Pancreas (tissue), 10 donors: ENCODE data around the gene MED15. TPM values are rescaled to one million over a fixed set of nuclear protein-coding genes. Genes with fewer than 3 reads are reported as not detected.
"Not testable (repeated sequence)": the region's sequence is repeated elsewhere in the genome, so short reads cannot be mapped to it uniquely, and the experiment has no call there.

Experiments used
- ATAC-seq, 4 donors: fragments of 200-7000 bp; cut with Tn5 transposase; one replicate each; pipeline versions ENCODE4 v1.8.0 to v1.9.1; 2020; ENCODE audit warnings: mild to moderate bottlenecking in 4 of 4, moderate library complexity in 4 of 4
- DNase-seq, 6 donors: peaks; one replicate each; pipeline ENCODE4 v3.0.0-alpha.2; 2020
- FAIRE-seq: peaks from 2 replicates; lab custom pipeline; 2012; peaks lifted over from hg19 to GRCh38; lab: Jason Lieb, UNC
- H3K27ac ChIP-seq, 4 donors: fragments of 200-600 bp; sonication (generic); 1 replicate in 3 of 4; 2 replicates in 1 of 4; pipeline versions ENCODE4 v1.5.0 to v1.8.0; 2020
- H3K27me3 ChIP-seq, 4 donors: fragments of 200-600 bp; one replicate each; pipeline ENCODE4 v1.8.0; 2021
- H3K36me3 ChIP-seq, 3 donors: fragments of 200-600 bp; sonication (generic) in 1 of 3; one replicate each; pipeline versions ENCODE4 v1.5.0 to v1.8.0; 2020 to 2021
- H3K4me1 ChIP-seq, 3 donors: fragments of 200-600 bp; one replicate each; pipeline ENCODE4 v1.8.0; 2021
- H3K4me3 ChIP-seq, 4 donors: fragments of 200-600 bp; sonication (generic) in 2 of 4; one replicate each; pipeline versions ENCODE4 v1.5.0 to v1.8.0; 2020 to 2021
- H3K9me3 ChIP-seq, 4 donors: fragments of 200-600 bp; one replicate each; pipeline ENCODE4 v1.8.0; 2021
- WGBS, 2 donors: extraction: QIAGEN DNeasy Blood & Tissue Kit; methylation state at CpG; one replicate each; pipeline ENCODE4 v1.1.7; 2013; 5-methylcytosine and 5-hydroxymethylcytosine counted together
- intact Hi-C, 3 donors: fragments of 100-400 bp; cut with DNase I; formaldehyde crosslinking; loops; one replicate each; pipeline versions ENCODE4 v1.11.1 to v1.14.2; 2022
- polyA plus RNA-seq, 2 donors: library from polyadenylated mRNA; stranded (reverse); fragments of 200-250 nt; gene quantifications; one replicate each; pipeline ENCODE4 v1.2.3, GENCODE V29; 2013
- total RNA-seq, 6 donors: library from RNA; stranded (reverse); fragmentation: NEBNext Ultra II Directional in 4 of 6; extraction: Animal tissue kit (Norgen Biotek cat#: 25700) in 4 of 6; gene quantifications; one replicate each; pipeline versions ENCODE4 v1.2.1 to v1.2.4, GENCODE V29; 2021 to 2023
- TF ChIP-seq, protein P1 (sequence below), 4 donors: fragments of 200-600 bp; sonication (generic) in 3 of 4; IDR thresholded peaks; one replicate each; pipeline versions ENCODE4 v1.5.0 to v1.8.0; 2021; ENCODE audit warnings: antibody characterized with exemption in 4 of 4
- donor health status: healthy with polysubstance abuse.
- donor health status: DM: no; HTN: no; CAD: no; lungs with moderate emphysema.
- donor health status: DM: no; HTN: no; CAD: no.
- donor health status: control.
- donor health status: control.
- donor health status: Bipolar disorder and iron deficiency.
- donor health status: DM: yes; HTN: yes; CAD: no.
- donor health status: DM: no; HTN: no; CAD: no.
- donor health status: DM: no; HTN: no; CAD: no.
- donor health status: DM: yes; HTN: yes; CAD: no.

MED15 gene
- total and polyA plus RNA-seq, 8 donors, result 27.1 to 61.7 (median 37.0) TPM

DNA sequence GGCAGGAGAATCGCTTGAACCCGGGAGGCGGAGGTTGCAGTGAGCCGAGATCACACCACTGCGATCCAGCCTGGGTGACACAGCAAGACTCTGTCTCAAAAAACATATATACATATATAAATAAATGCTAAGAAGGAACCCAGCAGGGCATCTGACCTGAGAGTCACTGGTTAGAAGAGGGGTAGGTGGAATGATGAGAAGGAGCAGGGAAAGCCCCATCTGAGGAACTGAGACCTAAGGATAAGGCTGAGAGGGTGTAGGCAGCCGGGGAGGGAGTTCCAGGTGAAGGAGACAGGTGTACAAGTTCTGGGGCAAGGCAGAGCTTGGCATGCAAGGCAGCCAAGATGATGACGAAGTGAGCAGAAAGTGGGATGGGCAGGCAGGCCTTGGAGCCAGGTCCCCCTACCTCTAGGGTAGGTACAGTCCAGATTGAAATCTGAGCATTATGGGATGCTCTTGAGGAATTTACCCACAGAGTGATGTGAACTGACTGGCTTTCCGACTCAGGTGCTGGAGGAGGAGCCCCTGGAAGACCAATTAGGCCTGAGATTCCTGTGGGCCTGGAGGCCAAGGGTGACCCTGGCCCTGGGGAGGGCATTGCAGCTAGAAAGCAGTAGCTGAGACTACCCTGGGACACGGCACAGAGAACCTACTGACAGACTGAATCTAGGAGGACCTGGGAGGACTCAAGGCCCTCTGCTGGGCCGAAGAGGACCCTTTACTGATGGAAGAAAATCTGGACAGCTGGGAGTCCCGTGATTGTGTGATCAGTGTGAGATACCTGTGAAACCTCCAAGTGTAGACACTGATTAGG lies 34.6 kb upstream of the MED15 start:
- no peak for FAIRE-seq
- no peaks in the 10 kb centered on the region for H3K9me3 ChIP-seq
- no peaks in the 10 kb centered on the region for H3K4me1 ChIP-seq
- intact Hi-C loops, result no loop called here
- TF ChIP-seq, protein P1, sequence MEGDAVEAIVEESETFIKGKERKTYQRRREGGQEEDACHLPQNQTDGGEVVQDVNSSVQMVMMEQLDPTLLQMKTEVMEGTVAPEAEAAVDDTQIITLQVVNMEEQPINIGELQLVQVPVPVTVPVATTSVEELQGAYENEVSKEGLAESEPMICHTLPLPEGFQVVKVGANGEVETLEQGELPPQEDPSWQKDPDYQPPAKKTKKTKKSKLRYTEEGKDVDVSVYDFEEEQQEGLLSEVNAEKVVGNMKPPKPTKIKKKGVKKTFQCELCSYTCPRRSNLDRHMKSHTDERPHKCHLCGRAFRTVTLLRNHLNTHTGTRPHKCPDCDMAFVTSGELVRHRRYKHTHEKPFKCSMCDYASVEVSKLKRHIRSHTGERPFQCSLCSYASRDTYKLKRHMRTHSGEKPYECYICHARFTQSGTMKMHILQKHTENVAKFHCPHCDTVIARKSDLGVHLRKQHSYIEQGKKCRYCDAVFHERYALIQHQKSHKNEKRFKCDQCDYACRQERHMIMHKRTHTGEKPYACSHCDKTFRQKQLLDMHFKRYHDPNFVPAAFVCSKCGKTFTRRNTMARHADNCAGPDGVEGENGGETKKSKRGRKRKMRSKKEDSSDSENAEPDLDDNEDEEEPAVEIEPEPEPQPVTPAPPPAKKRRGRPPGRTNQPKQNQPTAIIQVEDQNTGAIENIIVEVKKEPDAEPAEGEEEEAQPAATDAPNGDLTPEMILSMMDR (IDR thresholded peaks at IDR 0.05), result no peak
- WGBS, 2 donors, result 84 to 85% methylated on average over 11 of the region's 11 CpGs
- H3K4me3 ChIP-seq, result no peak overlapping the region
- H3K36me3 ChIP-seq, result no peaks in the 10 kb centered on the region
- ATAC-seq, result no peak
- peak in 1 of 6 donors; percentile 3 for DNase-seq
- H3K27ac ChIP-seq, result no peak overlapping the region
- H3K27me3 ChIP-seq, result no peaks in the 10 kb centered on the region

DNA sequence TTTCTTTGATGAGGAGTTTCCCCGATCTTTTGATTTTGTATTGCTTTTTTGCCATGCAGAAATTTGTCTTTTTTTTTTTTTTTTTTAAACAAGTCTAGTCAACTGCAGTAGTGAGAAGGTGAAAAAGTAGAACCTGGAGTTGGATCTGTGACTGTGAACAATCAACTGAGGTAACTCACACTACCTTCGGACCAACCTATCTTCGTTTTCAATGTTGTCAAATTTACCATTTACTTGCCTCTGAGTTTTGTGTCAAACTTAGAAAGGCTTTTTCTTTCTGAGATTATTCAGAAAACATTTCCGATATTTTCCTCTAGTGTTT lies 32.3 kb upstream of the MED15 start:
- Histone ChIP-seq H3K36me3 (no peaks in the 10 kb centered on the region), H3K9me3 (no peaks in the 10 kb centered on the region), H3K4me1 (no peaks in the 10 kb centered on the region), H3K4me3 (no peak overlapping the region), H3K27me3 (no peaks in the 10 kb centered on the region), H3K27ac (no peak overlapping the region)
- ATAC-seq (no peak), DNase-seq (no peak), FAIRE-seq (no peak)
- intact Hi-C loops, result no loop called here
- WGBS, 2 donors, result 95 to 96% methylated on average over 4 of the region's 4 CpGs
- TF ChIP-seq, protein P1 (IDR thresholded peaks at IDR 0.05), result no peak

DNA sequence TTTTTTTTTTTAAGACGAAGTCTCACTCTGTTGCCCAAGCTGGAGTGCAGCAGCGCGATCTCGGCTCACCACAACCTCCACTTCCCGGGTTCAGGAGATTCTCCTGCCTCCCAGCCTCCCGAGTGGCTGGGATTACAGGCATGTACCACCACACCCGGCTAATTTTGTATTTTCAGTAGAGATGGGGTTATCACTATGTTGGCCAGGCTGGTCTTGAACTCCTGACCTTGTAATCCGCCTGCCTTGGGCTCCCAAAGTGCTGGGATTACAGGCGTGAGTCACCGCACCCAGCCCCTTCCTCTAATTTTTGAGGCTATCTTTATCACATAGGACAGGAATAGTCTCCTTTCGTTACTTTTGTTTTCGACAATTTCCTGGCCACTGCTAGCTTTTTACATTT lies 31.8 kb upstream of the MED15 start:
- ATAC-seq, H3K4me1 ChIP-seq, H3K9me3 ChIP-seq, H3K36me3 ChIP-seq, DNase-seq, H3K27me3 ChIP-seq, H3K27ac ChIP-seq, H3K4me3 ChIP-seq, intact Hi-C loops, FAIRE-seq: not testable (repeated sequence)
- WGBS, 2 donors, result 95 to 96% methylated on average over 12 of the region's 12 CpGs

DNA sequence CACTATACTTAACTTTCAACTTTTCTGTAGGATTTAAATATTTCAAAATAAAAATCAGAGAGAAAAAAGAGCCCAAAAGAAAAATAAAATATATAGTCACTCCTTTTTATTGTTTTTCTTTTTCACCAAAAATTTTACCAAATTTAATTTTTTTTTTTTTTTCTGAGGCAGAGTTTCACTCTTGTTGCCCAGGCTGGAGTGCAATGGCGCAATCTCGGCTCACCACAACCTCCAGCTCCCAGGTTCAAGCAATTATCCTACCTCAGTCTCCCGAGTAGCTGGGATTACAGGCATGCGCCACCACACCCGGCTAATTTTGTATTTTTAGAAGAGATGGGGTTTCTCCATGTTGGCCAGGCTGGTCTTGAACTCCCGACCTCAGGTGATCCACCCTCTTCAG lies 29.4 kb upstream of the MED15 start:
- H3K36me3 ChIP-seq, intact Hi-C loops, H3K4me1 ChIP-seq, H3K27me3 ChIP-seq, FAIRE-seq, H3K9me3 ChIP-seq, ATAC-seq, DNase-seq, H3K4me3 ChIP-seq, H3K27ac ChIP-seq: not testable (repeated sequence)
- WGBS, 2 donors, result 95 to 98% methylated on average over 6 of the region's 6 CpGs

DNA sequence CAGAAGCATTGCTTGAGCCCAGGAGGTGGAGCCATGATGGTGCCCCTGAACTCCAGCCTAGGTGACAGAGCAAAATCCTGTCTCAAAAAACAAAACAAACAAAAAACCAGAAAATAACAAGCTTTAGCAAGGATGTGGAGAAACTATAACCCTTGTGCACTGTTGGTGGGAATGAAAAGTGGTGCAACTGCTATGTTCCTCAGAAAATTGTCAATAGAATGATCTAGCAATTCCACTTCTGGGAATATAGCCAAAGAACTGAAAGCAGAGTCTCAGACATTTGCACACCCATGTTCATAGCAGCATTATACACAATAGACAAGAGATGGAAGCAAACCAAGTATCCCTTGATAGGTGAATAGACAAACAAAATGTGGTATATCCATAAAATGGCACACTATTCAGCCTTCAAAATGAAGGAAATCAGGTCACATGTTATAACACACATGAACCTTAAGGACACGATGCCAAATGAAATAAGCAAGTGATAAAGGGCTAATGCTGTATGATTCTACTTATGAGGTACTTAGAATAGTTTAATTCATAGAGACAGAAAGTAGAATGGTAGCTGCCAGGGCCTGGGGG lies 27.7 kb upstream of the MED15 start:
- no peaks in the 10 kb centered on the region for H3K4me1 ChIP-seq
- FAIRE-seq (no peak), DNase-seq (no peak), ATAC-seq (no peak)
- intact Hi-C loops, result no loop called here
- H3K27ac ChIP-seq, result no peak overlapping the region
- H3K27me3 ChIP-seq, result no peaks in the 10 kb centered on the region
- no peaks in the 10 kb centered on the region for H3K36me3 ChIP-seq
- 95 to 100% methylated on average over 1 of the region's 1 CpG for WGBS, 2 donors
- H3K9me3 ChIP-seq, result no peaks in the 10 kb centered on the region
- TF ChIP-seq, protein P1 (IDR thresholded peaks at IDR 0.05), result no peak
- no peak overlapping the region for H3K4me3 ChIP-seq

DNA sequence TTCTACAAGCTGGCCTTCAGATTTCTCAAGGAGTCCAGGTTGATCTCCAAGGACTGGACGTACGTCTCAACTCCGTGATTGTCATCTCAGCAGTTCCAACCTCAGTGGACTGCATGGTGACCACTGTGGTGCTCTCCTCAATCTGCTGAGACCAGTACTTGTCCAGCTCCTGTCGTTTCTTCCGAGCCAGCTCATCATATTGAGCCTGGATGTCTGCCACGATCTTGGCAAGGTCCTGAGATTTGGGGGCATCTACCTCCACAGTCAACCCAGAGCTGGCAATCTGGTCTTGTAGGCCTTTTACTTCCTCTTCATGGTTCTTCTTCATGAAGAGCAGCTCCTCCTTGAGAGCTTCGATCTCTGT lies 24.3 kb upstream of the MED15 start:
- H3K27me3 ChIP-seq, H3K4me1 ChIP-seq, ATAC-seq, H3K27ac ChIP-seq, H3K36me3 ChIP-seq, H3K9me3 ChIP-seq, intact Hi-C loops, FAIRE-seq, DNase-seq, H3K4me3 ChIP-seq: not testable (repeated sequence)
- WGBS, 2 donors, result 95 to 96% methylated on average over 7 of the region's 7 CpGs
